Measurements from ENCODE around the gene MYO3B. TPM values are rescaled to one million over a fixed set of nuclear protein-coding genes. Genes with fewer than 3 reads are reported as not detected.

MYO3B gene
- total RNA-seq, 1 donor from 2014 or later: not detected

DNA sequence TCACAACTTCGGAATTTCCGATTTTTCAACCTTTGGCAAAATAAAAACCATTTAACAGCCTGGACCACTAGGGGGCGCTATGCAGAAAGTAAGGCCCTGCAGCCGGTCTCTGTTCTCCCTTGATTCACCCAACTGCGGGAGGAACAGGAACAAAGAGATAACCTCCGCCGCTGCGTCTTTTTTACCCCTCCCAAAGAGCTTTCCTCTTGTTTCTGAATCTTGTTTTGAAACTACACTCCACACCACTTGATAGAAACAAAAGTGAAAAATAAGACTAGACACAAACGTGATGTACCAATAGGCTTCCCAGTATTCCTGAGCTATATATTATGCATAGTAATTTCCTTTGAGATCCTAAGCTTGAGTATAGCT, 231.2 kb downstream of the MYO3B start:
- H3K9me3 Mint-ChIP-seq (ENCODE audit: low read depth): no peaks in the 10 kb centered on the region
- peak overlapping the region; percentile 46 for H3K4me3 Mint-ChIP-seq (ENCODE audit: unreplicated experiment)
- DNase-seq (ENCODE audit: low spot score): no peak
- TF ChIP-seq, protein P1, sequence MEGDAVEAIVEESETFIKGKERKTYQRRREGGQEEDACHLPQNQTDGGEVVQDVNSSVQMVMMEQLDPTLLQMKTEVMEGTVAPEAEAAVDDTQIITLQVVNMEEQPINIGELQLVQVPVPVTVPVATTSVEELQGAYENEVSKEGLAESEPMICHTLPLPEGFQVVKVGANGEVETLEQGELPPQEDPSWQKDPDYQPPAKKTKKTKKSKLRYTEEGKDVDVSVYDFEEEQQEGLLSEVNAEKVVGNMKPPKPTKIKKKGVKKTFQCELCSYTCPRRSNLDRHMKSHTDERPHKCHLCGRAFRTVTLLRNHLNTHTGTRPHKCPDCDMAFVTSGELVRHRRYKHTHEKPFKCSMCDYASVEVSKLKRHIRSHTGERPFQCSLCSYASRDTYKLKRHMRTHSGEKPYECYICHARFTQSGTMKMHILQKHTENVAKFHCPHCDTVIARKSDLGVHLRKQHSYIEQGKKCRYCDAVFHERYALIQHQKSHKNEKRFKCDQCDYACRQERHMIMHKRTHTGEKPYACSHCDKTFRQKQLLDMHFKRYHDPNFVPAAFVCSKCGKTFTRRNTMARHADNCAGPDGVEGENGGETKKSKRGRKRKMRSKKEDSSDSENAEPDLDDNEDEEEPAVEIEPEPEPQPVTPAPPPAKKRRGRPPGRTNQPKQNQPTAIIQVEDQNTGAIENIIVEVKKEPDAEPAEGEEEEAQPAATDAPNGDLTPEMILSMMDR (IDR thresholded peaks at IDR 0.05): peak; percentile 95
- H3K27ac Mint-ChIP-seq (ENCODE audit: unreplicated experiment): no peak overlapping the region
- peaks cover 6% of the 10 kb centered on the region for H3K4me1 Mint-ChIP-seq (ENCODE audit: low read depth)
- peaks cover 5% of the 10 kb centered on the region for H3K36me3 Mint-ChIP-seq (ENCODE audit: low read depth)
- H3K27me3 Mint-ChIP-seq (ENCODE audit: low read depth): peaks cover 54% of the 10 kb centered on the region

DNA sequence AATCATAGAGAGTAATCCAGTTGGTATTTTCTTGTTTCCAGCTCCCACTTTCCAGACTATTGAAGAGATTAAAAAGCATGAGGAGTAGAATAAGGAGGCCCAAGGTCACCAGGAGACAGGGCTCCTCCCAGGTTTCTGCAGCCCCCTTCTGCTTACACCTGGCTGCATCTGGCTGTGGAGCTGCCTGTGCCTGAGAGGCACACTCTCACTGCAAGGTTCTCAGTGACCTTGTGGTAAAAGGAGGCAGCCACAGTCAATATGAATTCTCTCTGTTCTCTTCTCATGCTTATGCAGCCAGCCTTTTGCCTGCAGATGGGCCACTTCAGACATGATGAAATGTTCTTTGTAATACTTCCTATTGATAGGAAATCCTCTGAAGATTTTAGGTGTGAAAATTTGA, 233.7 kb downstream of the MYO3B start:
- Mint-ChIP-seq H3K9me3 (ENCODE audit: low read depth) (peaks cover 9% of the 10 kb centered on the region), H3K27me3 (ENCODE audit: low read depth) (peaks cover 54% of the 10 kb centered on the region), H3K4me1 (ENCODE audit: low read depth) (peaks cover 6% of the 10 kb centered on the region), H3K36me3 (ENCODE audit: low read depth) (peaks cover 6% of the 10 kb centered on the region), H3K27ac (ENCODE audit: unreplicated experiment) (no peak overlapping the region), H3K4me3 (ENCODE audit: unreplicated experiment) (no peak overlapping the region)
- TF ChIP-seq, protein P1 (IDR thresholded peaks at IDR 0.05): no peak
- no peak for DNase-seq (ENCODE audit: low spot score)

DNA sequence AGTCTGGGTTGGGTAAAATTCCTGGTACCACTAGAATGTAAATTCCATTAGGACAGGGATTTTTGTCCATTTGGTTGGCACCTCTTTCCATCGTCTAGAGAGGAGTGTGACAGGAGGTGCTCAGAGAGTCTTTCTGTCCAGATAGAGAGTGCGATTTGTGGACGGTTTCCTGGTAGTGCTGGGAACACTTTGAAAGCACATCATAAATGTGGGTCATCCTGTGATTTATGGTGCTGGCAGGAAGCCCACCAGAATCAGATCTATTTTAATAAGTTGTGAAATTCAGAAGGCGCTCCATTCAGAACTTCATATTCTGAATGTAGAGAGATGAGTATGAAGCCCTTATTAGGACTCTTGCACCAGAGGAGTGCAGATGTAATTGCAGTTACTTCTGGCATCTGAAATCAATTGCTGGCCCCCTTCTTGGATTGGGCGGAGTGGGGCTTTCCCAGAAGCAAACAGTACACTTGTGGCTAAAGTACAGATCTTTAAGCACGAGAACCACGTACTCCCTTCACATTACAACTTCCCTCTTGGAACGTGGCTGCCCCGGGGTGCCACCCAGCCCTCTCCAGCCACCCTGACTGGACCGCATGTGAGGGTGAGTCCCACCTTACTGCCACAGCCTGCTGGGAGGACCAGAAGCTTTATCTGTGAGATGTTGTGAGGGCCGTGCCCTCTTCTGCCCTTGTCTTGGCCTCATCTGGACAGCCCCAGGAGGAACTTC, 243.2 kb downstream of the MYO3B start:
- no peak for DNase-seq (ENCODE audit: low spot score)
- TF ChIP-seq, protein P1 (IDR thresholded peaks at IDR 0.05): no peak
- peaks cover 1% of the 10 kb centered on the region for H3K36me3 Mint-ChIP-seq (ENCODE audit: low read depth)
- no peaks in the 10 kb centered on the region for H3K9me3 Mint-ChIP-seq (ENCODE audit: low read depth)
- H3K27me3 Mint-ChIP-seq (ENCODE audit: low read depth): peaks cover 39% of the 10 kb centered on the region
- H3K4me3 Mint-ChIP-seq (ENCODE audit: unreplicated experiment): no peak overlapping the region
- H3K4me1 Mint-ChIP-seq (ENCODE audit: low read depth): no peaks in the 10 kb centered on the region
- no peak overlapping the region for H3K27ac Mint-ChIP-seq (ENCODE audit: unreplicated experiment)

DNA sequence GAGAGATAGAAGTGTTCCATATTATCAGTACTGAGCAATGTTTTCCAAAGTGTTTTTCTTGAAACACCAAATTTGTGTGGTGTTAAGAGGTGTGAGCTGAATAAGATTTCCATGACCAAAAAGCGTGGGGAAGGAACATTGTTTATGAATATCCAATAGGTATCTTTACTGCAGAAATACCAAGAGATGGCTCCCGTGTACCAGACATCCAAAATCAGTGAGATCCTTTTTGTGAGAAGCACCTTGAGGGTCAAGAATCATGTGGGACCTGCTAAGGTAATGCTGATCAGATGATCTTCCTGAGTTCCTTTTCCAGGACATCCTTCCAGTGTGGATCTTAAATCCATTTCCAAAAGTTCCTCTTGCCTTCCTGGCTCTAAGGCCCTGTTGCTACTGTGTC, 246.0 kb downstream of the MYO3B start:
- H3K9me3 Mint-ChIP-seq (ENCODE audit: low read depth): no peaks in the 10 kb centered on the region
- H3K4me3 Mint-ChIP-seq (ENCODE audit: unreplicated experiment): no peak overlapping the region
- H3K27me3 Mint-ChIP-seq (ENCODE audit: low read depth): peaks cover 41% of the 10 kb centered on the region
- H3K4me1 Mint-ChIP-seq (ENCODE audit: low read depth): no peaks in the 10 kb centered on the region
- no peak for DNase-seq (ENCODE audit: low spot score)
- no peaks in the 10 kb centered on the region for H3K36me3 Mint-ChIP-seq (ENCODE audit: low read depth)
- no peak overlapping the region for H3K27ac Mint-ChIP-seq (ENCODE audit: unreplicated experiment)
- TF ChIP-seq, protein P1 (IDR thresholded peaks at IDR 0.05): no peak

DNA sequence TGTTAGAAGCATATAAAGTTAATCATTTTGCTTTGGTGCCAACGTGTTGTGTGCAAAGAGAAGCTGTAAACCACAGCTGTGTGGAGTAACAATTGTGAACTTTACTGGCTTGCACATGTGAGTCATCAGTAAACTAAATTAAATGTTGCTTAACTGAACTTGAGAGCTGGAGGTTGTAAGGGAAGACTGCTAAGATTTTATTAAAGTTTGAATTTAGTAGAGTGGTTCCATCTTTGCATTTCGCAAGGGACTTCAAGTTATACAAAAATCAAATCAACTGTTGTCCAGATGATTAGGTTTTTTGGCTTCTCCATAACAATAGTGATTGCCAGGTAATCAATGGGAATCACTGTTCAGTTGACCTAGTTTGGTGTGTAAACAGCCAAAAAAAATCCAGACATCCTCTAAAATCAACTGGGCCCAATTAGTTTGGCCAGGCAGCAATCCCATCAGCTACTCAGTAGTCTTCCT, 247.4 kb downstream of the MYO3B start:
- Mint-ChIP-seq H3K27me3 (ENCODE audit: low read depth) (peaks cover 40% of the 10 kb centered on the region), H3K36me3 (ENCODE audit: low read depth) (no peaks in the 10 kb centered on the region), H3K4me1 (ENCODE audit: low read depth) (no peaks in the 10 kb centered on the region), H3K4me3 (ENCODE audit: unreplicated experiment) (no peak overlapping the region), H3K27ac (ENCODE audit: unreplicated experiment) (no peak overlapping the region), H3K9me3 (ENCODE audit: low read depth) (no peaks in the 10 kb centered on the region)
- TF ChIP-seq, protein P1 (IDR thresholded peaks at IDR 0.05): no peak
- no peak for DNase-seq (ENCODE audit: low spot score)

Data from chondrocyte (in vitro differentiated cells).